ENCODE measurements around the gene UNC79.

The UNC79 gene

GRCh38 chr14:93657875-93658274 is 227.1 kb downstream of the UNC79 start:
- ATAC-seq: no peak
- TF ChIP-seq TCF4 (CRISPR knock-in tag; IDR thresholded peaks at IDR 0.05; ENCODE audit: borderline replicate concordance) (no peak), ESRRG (CRISPR knock-in tag; IDR thresholded peaks at IDR 0.05) (no peak), ZNF565 (CRISPR knock-in tag; conservative IDR thresholded peaks at IDR 0.05; ENCODE audit: low read depth) (no peak), CREB5 (CRISPR knock-in tag; IDR thresholded peaks at IDR 0.05; ENCODE audit: low read depth) (no peak), ZC3H10 (CRISPR knock-in tag; IDR thresholded peaks at IDR 0.05) (no peak), PPARA (CRISPR knock-in tag; IDR thresholded peaks at IDR 0.05; ENCODE audit: borderline replicate concordance) (no peak), PATZ1 (CRISPR knock-in tag; IDR thresholded peaks at IDR 0.05; ENCODE audit: borderline replicate concordance) (no peak), ZFP3 (CRISPR knock-in tag; IDR thresholded peaks at IDR 0.05) (no peak), RARB (CRISPR knock-in tag; IDR thresholded peaks at IDR 0.05) (no peak), BACH2 (CRISPR knock-in tag; IDR thresholded peaks at IDR 0.05; ENCODE audit: borderline replicate concordance) (no peak), POU6F1 (CRISPR knock-in tag; IDR thresholded peaks at IDR 0.05; ENCODE audit: borderline replicate concordance, low read depth) (no peak)

- no peak for ATAC-seq
- no peak for TF ChIP-seq TOX (CRISPR knock-in tag; IDR thresholded peaks at IDR 0.05; ENCODE audit: borderline replicate concordance)
- TF ChIP-seq ESRRG (CRISPR knock-in tag; IDR thresholded peaks at IDR 0.05): no peak
- TF ChIP-seq TSHZ2 (CRISPR knock-in tag; IDR thresholded peaks at IDR 0.05): no peak
- TF ChIP-seq PPARA (CRISPR knock-in tag; IDR thresholded peaks at IDR 0.05; ENCODE audit: borderline replicate concordance): no peak
- TF ChIP-seq BACH2 (CRISPR knock-in tag; IDR thresholded peaks at IDR 0.05; ENCODE audit: borderline replicate concordance): no peak
- TF ChIP-seq ZNF565 (CRISPR knock-in tag; conservative IDR thresholded peaks at IDR 0.05; ENCODE audit: low read depth): no peak
- TF ChIP-seq CREB5 (CRISPR knock-in tag; IDR thresholded peaks at IDR 0.05; ENCODE audit: low read depth): no peak
- no peak for TF ChIP-seq ZFP3 (CRISPR knock-in tag; IDR thresholded peaks at IDR 0.05)
- TF ChIP-seq ZFP30 (CRISPR knock-in tag; IDR thresholded peaks at IDR 0.05): no peak
- TF ChIP-seq RARB (CRISPR knock-in tag; IDR thresholded peaks at IDR 0.05): no peak
- no peak for TF ChIP-seq CSRNP3 (CRISPR knock-in tag; IDR thresholded peaks at IDR 0.05)
- no peak for TF ChIP-seq ARNTL (CRISPR knock-in tag; IDR thresholded peaks at IDR 0.05; ENCODE audit: borderline replicate concordance, low read depth)
- TF ChIP-seq CSDC2 (CRISPR knock-in tag; IDR thresholded peaks at IDR 0.05): no peak
- no peak for TF ChIP-seq OSR1 (CRISPR knock-in tag; IDR thresholded peaks at IDR 0.05)
Measured at GRCh38 chr14:93663317-93663716, 232.6 kb downstream of the UNC79 start.

- no peak for TF ChIP-seq TCF4 (CRISPR knock-in tag; IDR thresholded peaks at IDR 0.05; ENCODE audit: borderline replicate concordance)
- TF ChIP-seq ARNTL (CRISPR knock-in tag; IDR thresholded peaks at IDR 0.05; ENCODE audit: borderline replicate concordance, low read depth): no peak
- no peak for TF ChIP-seq PATZ1 (CRISPR knock-in tag; IDR thresholded peaks at IDR 0.05; ENCODE audit: borderline replicate concordance)
- no peak for TF ChIP-seq POU6F1 (CRISPR knock-in tag; IDR thresholded peaks at IDR 0.05; ENCODE audit: borderline replicate concordance, low read depth)
- TF ChIP-seq ZNF70 (CRISPR knock-in tag; IDR thresholded peaks at IDR 0.05): no peak
- peak; percentile 99 for TF ChIP-seq ZFP30 (CRISPR knock-in tag; IDR thresholded peaks at IDR 0.05)
- no peak for TF ChIP-seq ISL1 (CRISPR knock-in tag; IDR thresholded peaks at IDR 0.05)
- no peak for ATAC-seq
Measured at GRCh38 chr14:93665169-93665568, 234.4 kb downstream of the UNC79 start.
